Upper lobe of left lung (tissue), 4 donors: ENCODE measurements around the gene GRIK4.

Experiments used
- EP300 ChIP-seq, 4 donors: sonication (generic); formaldehyde crosslinking; IDR thresholded peaks; one replicate each; pipeline ENCODE4 v1.5.1; 2017; ENCODE audit warnings: antibody characterized with exemption in 4 of 4, control low read depth in 2 of 4
- POLR2A ChIP-seq, 4 donors: fragments of 450-650 bp; IDR thresholded peaks; one replicate each; pipeline ENCODE4 v1.5.1; 2016 to 2017; ENCODE audit warnings: antibody characterized with exemption in 4 of 4, mild to moderate bottlenecking in 2 of 4
- TF ChIP-seq, protein P1 (sequence below), 6 experiments: fragments of 450-650 bp in 4 of 6; fragments of 200-600 bp in 2 of 6; sonication (generic) in 2 of 6; IDR thresholded peaks; one replicate each; pipeline ENCODE4 v1.5.1; 2016 to 2019; ENCODE audit warnings: antibody characterized with exemption in 6 of 6

DNA sequence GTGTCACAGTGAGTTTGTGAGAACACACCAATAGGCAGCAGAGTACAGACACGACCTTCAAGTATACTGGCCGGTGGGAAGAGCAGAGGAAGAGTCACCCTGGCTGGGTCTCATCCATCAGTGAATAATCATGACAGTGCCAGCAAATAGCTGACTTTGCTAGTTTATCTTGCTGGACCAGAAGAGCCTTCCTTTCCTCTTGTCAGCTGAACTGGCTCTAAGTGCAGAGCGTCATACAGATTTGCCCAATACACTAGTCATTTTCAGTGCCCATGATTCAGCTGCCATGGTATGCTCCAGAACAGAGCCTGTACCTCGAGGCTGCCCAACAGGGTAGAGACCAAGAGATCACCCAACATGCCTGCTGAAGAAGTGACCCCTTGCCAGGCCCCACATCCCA is 429.5 kb downstream of the GRIK4 start:
- TF ChIP-seq, protein P1, sequence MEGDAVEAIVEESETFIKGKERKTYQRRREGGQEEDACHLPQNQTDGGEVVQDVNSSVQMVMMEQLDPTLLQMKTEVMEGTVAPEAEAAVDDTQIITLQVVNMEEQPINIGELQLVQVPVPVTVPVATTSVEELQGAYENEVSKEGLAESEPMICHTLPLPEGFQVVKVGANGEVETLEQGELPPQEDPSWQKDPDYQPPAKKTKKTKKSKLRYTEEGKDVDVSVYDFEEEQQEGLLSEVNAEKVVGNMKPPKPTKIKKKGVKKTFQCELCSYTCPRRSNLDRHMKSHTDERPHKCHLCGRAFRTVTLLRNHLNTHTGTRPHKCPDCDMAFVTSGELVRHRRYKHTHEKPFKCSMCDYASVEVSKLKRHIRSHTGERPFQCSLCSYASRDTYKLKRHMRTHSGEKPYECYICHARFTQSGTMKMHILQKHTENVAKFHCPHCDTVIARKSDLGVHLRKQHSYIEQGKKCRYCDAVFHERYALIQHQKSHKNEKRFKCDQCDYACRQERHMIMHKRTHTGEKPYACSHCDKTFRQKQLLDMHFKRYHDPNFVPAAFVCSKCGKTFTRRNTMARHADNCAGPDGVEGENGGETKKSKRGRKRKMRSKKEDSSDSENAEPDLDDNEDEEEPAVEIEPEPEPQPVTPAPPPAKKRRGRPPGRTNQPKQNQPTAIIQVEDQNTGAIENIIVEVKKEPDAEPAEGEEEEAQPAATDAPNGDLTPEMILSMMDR (IDR thresholded peaks at IDR 0.05): no peak
- no peak for TF ChIP-seq EP300 (IDR thresholded peaks at IDR 0.05)
- TF ChIP-seq POLR2A (IDR thresholded peaks at IDR 0.05): no peak
